Right ventricle myocardium superior (tissue), 1 donor: Measurements from ENCODE around the gene XIST. TPM values are rescaled to one million over a fixed set of nuclear protein-coding genes. Genes with fewer than 3 reads are reported as not detected.
"Not testable (repeated sequence)": the region's sequence is repeated elsewhere in the genome, so short reads cannot be mapped to it uniquely, and the experiment has no call there.

Experiments used
- ATAC-seq: fragments of 200-7000 bp; cut with Tn5 transposase; one replicate; pipeline ENCODE4 v1.9.1; 2020; ENCODE audit warnings: mild to moderate bottlenecking; ENCODE audit not compliant: poor library complexity
- DNase-seq: peaks from one replicate; pipeline ENCODE4 v3.0.0-alpha.2; 2020
- intact Hi-C: fragments of 100-400 bp; cut with DNase I; formaldehyde crosslinking; loops from one replicate; pipeline ENCODE4 v1.11.2; 2022
- total RNA-seq: library from RNA; stranded (reverse); fragmentation: NEBNext Ultra II Directional; extraction: Animal tissue kit (Norgen Biotek cat#: 25700); gene quantifications from one replicate; pipeline ENCODE4 v1.2.1, GENCODE V29; 2021
- donor health status: DM: no; HTN: yes; CAD: no; lungs with severe emphysema.

Gene XIST
- total RNA-seq, 1 donor from 2014 or later = 0.59 TPM

GRCh38 chrX:73821921-73822559 is 30.5 kb downstream of the XIST start:
- intact Hi-C loops = no loop called here
- DNase-seq (no peak), ATAC-seq (no peak)

GRCh38 chrX:73819864-73820558 is 32.5 kb downstream of the XIST start:
- ATAC-seq, DNase-seq, intact Hi-C loops: not testable (repeated sequence)

- DNase-seq = no peak
- intact Hi-C loops = no loop called here
- no peak for ATAC-seq
Measured at GRCh38 chrX:73818200-73819116, 34.1 kb downstream of the XIST start.

GRCh38 chrX:73817393-73818199 is 34.9 kb downstream of the XIST start:
- intact Hi-C loops = no loop called here
- DNase-seq (no peak), ATAC-seq (no peak)

GRCh38 chrX:73812256-73812655 is 40.3 kb downstream of the XIST start:
- no peak for ATAC-seq
- no peak for DNase-seq
- intact Hi-C loops = no loop called here

- ATAC-seq, intact Hi-C loops, DNase-seq: not testable (repeated sequence)
Measured at GRCh38 chrX:73804109-73804508, 48.4 kb downstream of the XIST start.

GRCh38 chrX:73799888-73800287 is 52.6 kb downstream of the XIST start:
- DNase-seq (no peak), ATAC-seq (no peak)
- intact Hi-C loops = no loop called here

GRCh38 chrX:73792511-73792910 is 60.0 kb downstream of the XIST start:
- DNase-seq, intact Hi-C loops, ATAC-seq: not testable (repeated sequence)

- intact Hi-C loops = no loop called here
- DNase-seq = no peak
Measured at GRCh38 chrX:73785493-73785892, 67.0 kb downstream of the XIST start.

More at GRCh38 chrX:73785493-73785892, 67.0 kb downstream of the XIST start:
- no peak for ATAC-seq
